Urinary bladder (tissue), 4 donors: ENCODE results near the gene BBX. TPM values are rescaled to one million over a fixed set of nuclear protein-coding genes. Genes with fewer than 3 reads are reported as not detected.

ENCODE experiments used
- DNase-seq: peaks from one replicate; pipeline ENCODE4 v3.0.0-alpha.2; 2015; ENCODE audit errors: extremely low spot score
- H3K27ac ChIP-seq: one replicate; pipeline ENCODE4 v1.5.1; 2013; ENCODE audit warnings: low read depth, mild to moderate bottlenecking, moderate library complexity
- H3K36me3 ChIP-seq: one replicate; pipeline ENCODE4 v1.6.1; 2013; ENCODE audit warnings: mild to moderate bottlenecking, moderate library complexity; ENCODE audit not compliant: insufficient read depth
- H3K4me1 ChIP-seq: one replicate; pipeline ENCODE4 v1.6.1; 2013; ENCODE audit warnings: mild to moderate bottlenecking, moderate library complexity; ENCODE audit not compliant: insufficient read depth
- H3K4me3 ChIP-seq: one replicate; pipeline ENCODE4 v1.5.1; 2013; ENCODE audit warnings: low read depth, low read length
- WGBS: extraction: QIAGEN DNeasy Blood & Tissue Kit; methylation state at CpG from one replicate; pipeline ENCODE4 v1.1.7; 2013; 5-methylcytosine and 5-hydroxymethylcytosine counted together
- polyA plus RNA-seq: library from polyadenylated mRNA; stranded (reverse); fragments of 200-250 nt; gene quantifications from one replicate; pipeline ENCODE4 v1.2.3, GENCODE V29; 2013
- total RNA-seq: library from RNA; depleted of rRNA; stranded (reverse); fragments of >200 nt; gene quantifications from one replicate; pipeline ENCODE4 v1.2.3, GENCODE V29; 2014
- donor health status: healthy with polysubstance abuse.
- donor health status: healthy.

BBX gene
- total RNA-seq (104 TPM), polyA plus RNA-seq (25.6 TPM)

DNA sequence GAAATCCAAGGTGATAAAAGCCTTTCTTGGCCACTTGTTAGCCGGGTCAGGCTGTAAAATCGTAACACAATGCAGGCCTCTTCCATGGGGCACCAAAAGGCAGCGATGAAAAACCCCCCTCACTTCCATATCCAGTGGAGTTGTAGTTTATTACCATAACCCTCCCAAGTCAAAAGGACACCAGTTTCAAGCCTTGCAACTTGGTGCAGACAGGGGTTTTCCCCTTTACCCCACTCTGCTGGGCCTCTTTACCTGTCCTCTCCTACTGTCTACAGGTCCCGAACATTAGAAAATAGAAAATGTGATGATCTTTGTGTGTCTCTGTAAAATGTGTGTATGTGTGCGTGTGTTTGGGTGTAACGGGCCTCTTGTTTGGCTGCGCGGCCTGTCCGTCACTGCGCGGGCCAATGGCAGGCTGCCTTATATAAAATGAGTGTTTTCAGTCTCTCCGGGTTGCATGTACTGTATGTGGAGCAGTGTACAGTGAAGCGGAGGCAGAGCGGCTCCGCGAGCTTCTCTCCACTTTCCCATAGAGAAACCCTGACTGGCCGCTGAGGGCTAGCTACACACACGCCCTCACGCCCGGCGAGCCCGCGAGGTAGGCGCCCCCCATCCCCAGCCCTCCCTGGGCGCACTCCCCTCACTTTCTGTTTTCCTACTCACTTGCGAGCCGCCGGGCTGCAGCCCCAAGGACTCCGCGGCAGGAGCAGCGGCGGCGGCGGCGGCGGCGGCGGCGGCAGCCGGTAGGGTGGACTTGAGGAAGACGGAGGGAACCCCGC, at the start of gene BBX:
BBX (plus strand) TSS at position 453 of the 779 bp plus-strand sequence. CDS start 187,499 bp downstream, outside the sequence.
- no peaks in the 10 kb centered on the region for H3K36me3 ChIP-seq
- under 1% methylated on average over 42 of the region's 42 CpGs for WGBS
- DNase-seq = peak; percentile 92
- no peaks in the 10 kb centered on the region for H3K4me1 ChIP-seq
- H3K27ac ChIP-seq = peak within 1 kb of the TSS; percentile 87
- H3K4me3 ChIP-seq = peak within 1 kb of the TSS; percentile 95

DNA sequence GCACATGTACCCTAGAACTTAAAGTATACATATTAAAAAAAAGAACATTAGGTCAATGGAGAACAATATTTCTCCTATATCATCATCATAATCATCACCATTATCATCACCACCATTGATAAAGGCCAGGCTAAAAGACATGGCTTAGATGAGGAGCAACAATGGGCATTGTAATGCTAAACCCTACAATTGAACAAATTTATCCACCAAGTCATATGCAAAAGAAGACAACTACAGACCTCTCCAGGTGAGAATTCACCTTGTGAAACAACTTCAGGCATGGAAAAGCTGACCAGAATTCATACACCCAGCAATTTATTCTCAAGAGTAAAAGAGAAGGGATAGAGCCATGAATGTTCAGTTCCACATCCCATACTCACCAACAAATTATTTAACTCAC, 46.3 kb upstream of the BBX start:
- no peaks in the 10 kb centered on the region for H3K36me3 ChIP-seq

DNA sequence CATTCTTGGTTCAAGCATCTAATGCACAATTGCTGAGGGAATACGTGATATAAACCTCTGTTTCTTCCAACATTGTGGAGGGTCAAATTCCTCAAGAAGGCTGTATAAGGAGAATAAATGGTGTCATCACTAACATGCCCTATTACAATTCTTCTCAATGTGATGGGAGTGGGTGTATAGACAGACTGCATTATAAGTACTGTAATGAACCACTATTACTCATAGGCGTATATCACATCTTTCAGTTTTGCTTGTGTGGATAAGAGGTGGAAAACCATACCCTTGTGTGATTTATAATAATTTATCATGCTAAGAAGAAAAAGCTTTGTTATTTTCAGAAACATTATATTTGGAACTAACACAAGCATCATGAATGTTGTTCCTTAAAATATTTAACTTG, 35.3 kb upstream of the BBX start:
- no peak overlapping the region for H3K27ac ChIP-seq
- DNase-seq = no peak
- 94% methylated on average over 2 of the region's 2 CpGs for WGBS
- no peaks in the 10 kb centered on the region for H3K4me1 ChIP-seq
- no peak overlapping the region for H3K4me3 ChIP-seq
- no peaks in the 10 kb centered on the region for H3K36me3 ChIP-seq

More for the DNA sequence above, 46.3 kb upstream of the BBX start:
- H3K4me3 ChIP-seq = no peak overlapping the region
- no peak for DNase-seq
- no peaks in the 10 kb centered on the region for H3K4me1 ChIP-seq
- H3K27ac ChIP-seq = no peak overlapping the region

DNA sequence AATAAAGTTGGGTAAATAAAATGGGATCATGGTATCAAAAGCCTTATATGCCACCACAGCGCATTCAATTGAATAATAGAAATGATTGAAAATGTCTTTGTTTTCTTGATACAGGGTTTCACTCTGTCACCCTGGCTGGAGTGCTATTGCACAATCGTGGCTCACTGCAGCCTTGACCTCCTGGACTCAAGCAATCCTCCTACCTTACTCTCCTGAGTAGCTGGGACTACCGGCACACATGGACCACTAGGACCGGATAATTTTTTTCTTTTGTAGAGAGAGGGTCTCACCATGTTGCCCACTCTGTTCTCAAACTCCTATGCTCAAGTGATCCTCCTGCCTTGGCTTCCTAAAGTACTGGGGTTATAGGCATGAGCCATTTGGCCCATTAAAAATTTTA, 33.8 kb upstream of the BBX start:
- WGBS = 91% methylated on average over 4 of the region's 4 CpGs
- H3K36me3 ChIP-seq = no peaks in the 10 kb centered on the region
- no peaks in the 10 kb centered on the region for H3K4me1 ChIP-seq
- DNase-seq = no peak
- no peak overlapping the region for H3K4me3 ChIP-seq
- no peak overlapping the region for H3K27ac ChIP-seq

DNA sequence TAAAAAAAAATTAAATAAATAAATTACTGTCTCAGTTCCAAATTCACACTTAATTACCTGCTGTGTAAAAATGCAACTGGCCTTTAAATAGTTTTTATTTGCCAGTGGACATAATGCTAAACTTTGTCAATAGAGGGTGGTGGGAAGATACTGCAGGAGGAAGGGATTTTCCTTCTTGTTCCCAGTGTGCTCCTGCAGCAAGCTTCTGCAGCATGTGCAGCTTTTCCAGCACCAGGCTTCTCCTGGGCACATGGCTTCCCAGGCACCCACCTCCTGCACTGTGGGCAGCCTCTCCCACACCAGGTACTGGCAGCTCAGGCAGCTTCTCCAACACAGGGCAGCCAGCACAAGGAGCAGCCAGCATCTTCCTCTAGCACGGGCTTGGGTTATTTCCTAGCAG, 29.6 kb upstream of the BBX start:
- WGBS = 61% methylated on average over 1 of the region's 1 CpG
- Histone ChIP-seq H3K27ac (no peak overlapping the region), H3K4me1 (no peaks in the 10 kb centered on the region), H3K36me3 (no peaks in the 10 kb centered on the region), H3K4me3 (no peak overlapping the region)
- DNase-seq = no peak

DNA sequence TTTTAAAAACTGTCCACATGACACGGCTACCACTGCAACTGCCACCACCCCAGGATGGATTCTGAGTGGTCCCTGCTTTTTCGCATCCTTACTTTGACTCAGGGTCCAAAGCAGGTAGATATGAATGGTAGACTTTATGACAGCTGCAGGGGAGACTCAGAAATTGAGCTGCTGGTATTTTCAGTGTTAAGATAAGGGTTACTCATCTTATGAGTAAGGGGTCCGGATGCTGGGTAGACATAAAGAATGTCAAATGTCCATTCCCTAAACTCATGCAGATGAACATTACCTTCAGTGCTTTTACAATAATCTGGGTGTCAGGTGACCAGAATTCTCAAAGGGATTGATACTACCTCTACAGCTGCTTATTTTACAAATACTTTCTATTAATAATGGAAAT, 25.9 kb upstream of the BBX start:
- Histone ChIP-seq H3K4me1 (no peaks in the 10 kb centered on the region), H3K27ac (no peak overlapping the region), H3K36me3 (no peaks in the 10 kb centered on the region), H3K4me3 (no peak overlapping the region)
- no peak for DNase-seq
- 94% methylated on average over 3 of the region's 3 CpGs for WGBS

DNA sequence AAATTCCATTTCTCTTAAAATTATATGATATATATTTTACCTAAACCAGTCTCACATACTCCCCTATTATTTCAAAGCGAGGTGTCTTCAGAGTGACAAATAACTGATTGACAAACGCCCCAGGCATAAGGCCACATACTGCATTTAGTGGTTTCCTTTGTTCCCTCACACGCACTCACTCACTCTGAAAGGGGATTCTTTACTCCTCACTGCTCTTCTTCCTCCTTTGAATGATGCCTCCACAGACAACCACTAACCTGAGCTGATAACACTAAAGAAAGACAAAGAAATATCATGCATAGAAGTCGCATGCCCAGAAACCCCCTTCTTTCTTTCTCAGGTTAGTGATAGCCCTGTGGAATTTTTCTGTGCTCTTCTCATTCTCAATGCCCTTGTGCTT, 24.1 kb upstream of the BBX start:
- no peak for DNase-seq
- 87% methylated on average over 4 of the region's 4 CpGs for WGBS
- H3K36me3 ChIP-seq = no peaks in the 10 kb centered on the region
- no peaks in the 10 kb centered on the region for H3K4me1 ChIP-seq
- H3K27ac ChIP-seq = no peak overlapping the region
- H3K4me3 ChIP-seq = no peak overlapping the region

DNA sequence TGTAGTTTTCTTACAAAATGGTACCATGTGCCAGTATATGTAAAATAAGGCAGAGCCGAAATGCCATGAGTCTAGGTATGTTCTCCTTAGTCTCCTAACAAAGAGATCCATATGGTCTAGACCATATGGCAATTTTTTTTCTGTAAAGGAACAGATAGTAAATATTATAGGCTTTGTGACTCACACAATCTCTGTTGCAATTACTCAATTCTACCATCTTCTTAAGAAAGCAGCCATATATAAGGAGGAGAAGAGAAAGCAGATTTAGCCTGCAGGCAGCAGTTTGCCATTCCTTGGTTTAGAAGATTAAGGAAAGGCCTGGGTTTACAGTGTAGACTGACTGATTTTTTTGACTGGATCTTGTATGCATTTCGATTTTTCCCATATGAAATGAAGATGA, 16.3 kb upstream of the BBX start:
- no peaks in the 10 kb centered on the region for H3K36me3 ChIP-seq
- H3K4me3 ChIP-seq = no peak overlapping the region
- 87% methylated on average over 2 of the region's 2 CpGs for WGBS
- no peak for DNase-seq
- H3K27ac ChIP-seq = no peak overlapping the region
- no peaks in the 10 kb centered on the region for H3K4me1 ChIP-seq

DNA sequence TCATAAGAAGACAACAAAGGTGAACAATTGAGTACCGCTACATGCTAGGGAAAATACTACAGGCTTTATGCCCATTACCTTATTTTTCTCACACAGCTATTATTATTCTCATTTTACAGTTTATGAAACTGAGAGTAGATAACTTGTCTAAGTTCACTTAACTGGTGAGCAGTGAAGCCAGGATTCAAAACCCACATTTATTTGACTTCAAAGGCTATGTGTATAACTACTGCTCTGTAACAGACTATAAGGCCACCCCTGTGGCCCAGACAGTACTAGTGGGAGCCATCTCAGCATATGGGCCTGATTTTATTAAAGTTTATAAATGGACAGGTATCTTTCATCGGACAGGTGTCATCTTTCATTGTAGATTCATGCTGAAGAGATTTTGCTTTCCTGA, 14.4 kb upstream of the BBX start:
- Histone ChIP-seq H3K36me3 (no peaks in the 10 kb centered on the region), H3K4me1 (no peaks in the 10 kb centered on the region), H3K27ac (no peak overlapping the region), H3K4me3 (no peak overlapping the region)
- DNase-seq = no peak
- 93% methylated on average over 2 of the region's 2 CpGs for WGBS

DNA sequence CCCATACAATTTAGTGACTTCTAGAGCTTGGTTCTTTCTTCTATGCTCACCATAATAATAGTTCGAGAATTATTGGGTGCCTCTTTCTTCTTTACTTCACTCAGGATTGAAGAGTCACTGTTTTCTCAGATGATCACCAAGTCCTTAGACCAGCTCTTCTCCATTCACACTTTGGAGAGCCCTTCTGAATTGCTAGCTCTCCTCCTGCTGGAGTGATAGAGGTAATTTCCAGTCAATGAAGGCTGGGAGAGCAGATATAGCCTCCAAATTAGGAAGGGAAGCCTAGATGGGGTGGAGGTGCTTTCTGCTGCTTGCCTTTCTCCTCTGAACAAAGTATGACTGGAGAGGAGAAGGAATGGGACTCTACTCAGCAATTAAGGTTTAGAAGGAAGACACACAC, 10.7 kb upstream of the BBX start:
- WGBS = 97% methylated on average over 1 of the region's 1 CpG
- H3K27ac ChIP-seq = no peak overlapping the region
- DNase-seq = no peak
- no peaks in the 10 kb centered on the region for H3K36me3 ChIP-seq
- no peak overlapping the region for H3K4me3 ChIP-seq
- no peaks in the 10 kb centered on the region for H3K4me1 ChIP-seq

DNA sequence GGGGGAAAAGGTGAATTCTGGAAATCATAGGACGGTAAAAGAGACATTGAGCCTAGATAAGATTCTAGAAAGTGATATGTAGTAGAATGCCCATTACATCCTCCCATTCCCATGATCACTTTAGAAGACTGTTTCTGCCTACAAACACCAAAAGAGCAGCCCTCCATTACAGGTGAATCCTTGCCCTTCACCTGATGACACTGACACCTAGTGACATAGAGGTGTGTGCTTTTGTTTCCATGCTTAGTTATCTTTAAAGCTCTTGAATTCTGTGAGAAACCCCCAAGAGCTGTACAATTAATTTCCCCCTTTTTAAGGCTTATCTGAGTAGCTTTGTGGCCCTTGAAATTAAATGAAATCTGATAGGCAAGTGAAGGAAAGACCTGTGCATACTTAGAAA, 8.3 kb upstream of the BBX start:
- no peak for DNase-seq
- H3K27ac ChIP-seq = no peak overlapping the region
- WGBS = 84% methylated on average over 1 of the region's 1 CpG
- H3K4me3 ChIP-seq = no peak overlapping the region
- no peaks in the 10 kb centered on the region for H3K36me3 ChIP-seq
- H3K4me1 ChIP-seq = no peaks in the 10 kb centered on the region

DNA sequence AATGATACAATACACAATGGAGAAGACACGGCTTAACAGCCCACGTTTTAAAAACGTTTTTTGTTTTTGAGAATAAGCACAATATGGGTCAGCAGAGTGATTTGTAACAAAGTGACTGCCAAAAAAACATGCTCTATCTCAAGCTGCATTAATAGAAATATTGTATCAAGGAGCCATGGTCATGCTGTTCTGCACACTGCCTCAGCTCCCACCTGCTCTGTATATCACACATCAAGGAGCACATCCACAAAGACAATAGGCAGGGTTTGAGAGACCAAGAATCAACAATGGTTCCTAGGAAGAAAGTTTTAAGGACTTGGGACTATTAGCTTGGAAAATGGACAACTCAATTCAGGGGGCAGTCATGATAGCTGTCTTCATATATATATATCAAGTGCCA, 6.3 kb upstream of the BBX start:
- Histone ChIP-seq H3K27ac (no peak overlapping the region), H3K4me3 (no peak overlapping the region), H3K4me1 (no peaks in the 10 kb centered on the region), H3K36me3 (no peaks in the 10 kb centered on the region)
- WGBS = 68% methylated on average over 3 of the region's 3 CpGs
- DNase-seq = no peak

DNA sequence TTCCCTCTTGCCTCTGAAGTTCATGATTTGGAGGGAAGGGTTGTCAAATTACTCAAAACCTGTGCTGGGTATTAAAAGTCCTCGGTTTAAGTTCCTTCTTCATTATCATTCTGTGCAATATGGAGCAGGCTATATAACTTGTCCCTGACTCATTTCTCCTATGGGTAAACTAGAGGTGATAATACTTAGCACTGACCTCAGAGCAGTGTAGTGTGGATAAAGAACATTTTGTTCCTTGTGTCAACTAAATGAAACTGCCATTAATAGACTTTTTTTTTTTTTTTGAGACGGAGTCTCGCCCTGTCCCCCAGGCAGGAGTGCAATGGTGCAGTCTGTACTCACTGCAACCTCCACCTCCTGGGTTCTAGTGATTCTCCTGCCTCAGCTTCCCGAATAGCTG, 2.2 kb upstream of the BBX start:
- no peaks in the 10 kb centered on the region for H3K36me3 ChIP-seq
- 89% methylated on average over 4 of the region's 4 CpGs for WGBS

DNA sequence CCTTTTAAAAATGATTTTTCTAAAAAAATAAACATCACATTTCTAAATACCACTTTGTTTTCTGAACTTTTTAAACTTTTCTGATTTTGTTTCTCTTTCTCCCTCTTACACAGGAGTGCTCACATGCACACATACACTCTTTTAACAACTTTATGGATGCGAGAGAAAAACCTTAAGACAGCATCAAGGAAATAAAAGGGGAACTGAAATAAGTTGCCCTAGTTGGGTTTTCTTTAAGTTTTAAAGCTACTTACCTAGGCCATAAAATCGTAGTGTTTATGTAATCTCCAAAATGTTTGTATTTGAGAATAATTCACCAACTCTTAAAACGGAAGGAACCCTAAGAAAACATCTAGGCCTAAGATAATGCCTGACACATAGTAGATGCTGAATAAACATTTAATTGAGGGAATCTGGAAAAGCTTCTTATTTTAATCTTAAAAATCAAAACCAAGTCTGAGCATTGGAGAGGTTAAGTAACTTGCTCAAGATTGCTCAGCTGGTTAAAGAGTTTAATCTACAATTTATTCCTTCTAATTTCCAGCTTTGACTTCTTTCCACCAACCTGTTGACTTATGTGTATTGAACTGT, 1.2 kb upstream of the BBX start:
- Histone ChIP-seq H3K4me3 (no peak overlapping the region), H3K4me1 (no peaks in the 10 kb centered on the region), H3K36me3 (no peaks in the 10 kb centered on the region), H3K27ac (no peak overlapping the region)
- no peak for DNase-seq
- 78% methylated on average over 3 of the region's 3 CpGs for WGBS

More for the DNA sequence above, 2.2 kb upstream of the BBX start:
- DNase-seq = no peak
- no peak overlapping the region for H3K27ac ChIP-seq
- no peaks in the 10 kb centered on the region for H3K4me1 ChIP-seq
- no peak overlapping the region for H3K4me3 ChIP-seq

DNA sequence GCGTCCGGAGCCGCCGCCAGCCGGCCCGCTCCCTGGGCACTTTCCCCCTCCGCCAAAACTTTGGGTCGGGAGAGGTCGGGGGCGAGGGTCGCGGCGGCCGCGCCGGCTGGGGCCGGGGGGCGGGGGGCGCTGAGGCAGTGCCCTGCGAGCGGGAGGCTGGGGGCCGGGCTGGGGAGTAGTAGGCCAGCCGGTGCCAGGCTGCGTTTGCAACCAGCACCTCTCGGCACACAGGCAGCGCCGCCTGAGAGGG, 452 bp downstream of the BBX start:
- no peak for DNase-seq
- Histone ChIP-seq H3K36me3 (no peaks in the 10 kb centered on the region), H3K27ac (peak overlapping the region; percentile 87), H3K4me1 (no peaks in the 10 kb centered on the region), H3K4me3 (peak overlapping the region; percentile 95)
- under 1% methylated on average over 27 of the region's 27 CpGs for WGBS
